ENCODE measurements around the gene FAM120A. TPM values are rescaled to one million over a fixed set of nuclear protein-coding genes. Genes with fewer than 3 reads are reported as not detected.

FAM120A gene
- total and polyA plus RNA-seq, 9 of the 15 experiments (the other 6 are each of a cell fraction or from before 2014, with no cell fraction given) = 8.7 to 71.0 (median 42.2) TPM

DNA sequence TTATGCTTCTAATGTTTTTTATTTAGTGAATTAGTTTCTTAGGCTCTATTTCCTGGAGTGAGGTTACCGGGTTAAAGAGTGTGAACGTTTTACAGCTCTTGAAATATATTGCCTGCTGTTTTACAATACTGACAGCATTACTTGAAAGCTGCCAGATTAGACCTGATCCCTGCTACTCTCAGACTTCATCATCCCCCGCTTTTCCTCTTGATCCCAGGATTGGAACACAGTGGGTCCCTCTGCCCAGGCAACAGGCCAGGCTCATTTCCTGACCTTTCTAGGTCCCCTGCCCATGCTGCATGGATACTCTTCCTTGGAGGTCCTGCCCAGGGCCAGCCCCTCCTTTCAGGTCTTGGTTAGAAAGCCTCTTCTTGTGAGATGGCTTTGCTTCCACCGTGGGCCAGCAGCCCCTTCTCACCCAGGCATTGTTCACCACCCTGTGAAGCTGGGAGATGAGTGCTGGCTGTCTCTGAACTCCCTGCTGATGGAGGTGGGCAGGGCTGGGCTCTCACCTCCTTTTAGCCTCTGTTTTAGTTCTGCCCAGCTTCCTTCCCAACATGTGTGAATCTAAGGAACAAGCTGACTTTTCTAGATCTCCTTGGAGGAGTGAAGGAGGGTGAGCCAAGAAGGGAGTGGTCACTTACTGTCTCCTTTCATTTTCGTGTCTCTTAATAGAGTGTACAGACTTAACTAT, 17.4 kb downstream of the FAM120A start (continued):
- TF ChIP-seq HES1 (IDR thresholded peaks at IDR 0.05; ENCODE audit: low read depth) = no peak
- no peak for TF ChIP-seq FOXP4 (CRISPR knock-in tag; IDR thresholded peaks at IDR 0.05; ENCODE audit: borderline replicate concordance)
- TF ChIP-seq E2F6 (IDR thresholded peaks at IDR 0.05; ENCODE audit: borderline replicate concordance in 1 of 2, extremely low read depth in 1 of 2, insufficient read depth in 1 of 2, insufficient read length in 1 of 2, low read depth in 1 of 2, low read length in 1 of 2, poor library complexity in 1 of 2, severe bottlenecking in 1 of 2) = no peak
- TF ChIP-seq E4F1 (CRISPR knock-in tag; IDR thresholded peaks at IDR 0.05; ENCODE audit: borderline replicate concordance) = no peak
- no peak for TF ChIP-seq NRF1 (conservative IDR thresholded peaks at IDR 0.05 in 1 of 2, IDR thresholded peaks at IDR 0.05 in 1 of 2)
- TF ChIP-seq ZNF830 (CRISPR knock-in tag; IDR thresholded peaks at IDR 0.05) = no peak
- TF ChIP-seq ZNF431 (CRISPR knock-in tag; IDR thresholded peaks at IDR 0.05) = no peak
- no peak for TF ChIP-seq NFE2L1 (tag; IDR thresholded peaks at IDR 0.05; ENCODE audit: borderline replicate concordance, low read depth)
- TF ChIP-seq, protein P1, sequence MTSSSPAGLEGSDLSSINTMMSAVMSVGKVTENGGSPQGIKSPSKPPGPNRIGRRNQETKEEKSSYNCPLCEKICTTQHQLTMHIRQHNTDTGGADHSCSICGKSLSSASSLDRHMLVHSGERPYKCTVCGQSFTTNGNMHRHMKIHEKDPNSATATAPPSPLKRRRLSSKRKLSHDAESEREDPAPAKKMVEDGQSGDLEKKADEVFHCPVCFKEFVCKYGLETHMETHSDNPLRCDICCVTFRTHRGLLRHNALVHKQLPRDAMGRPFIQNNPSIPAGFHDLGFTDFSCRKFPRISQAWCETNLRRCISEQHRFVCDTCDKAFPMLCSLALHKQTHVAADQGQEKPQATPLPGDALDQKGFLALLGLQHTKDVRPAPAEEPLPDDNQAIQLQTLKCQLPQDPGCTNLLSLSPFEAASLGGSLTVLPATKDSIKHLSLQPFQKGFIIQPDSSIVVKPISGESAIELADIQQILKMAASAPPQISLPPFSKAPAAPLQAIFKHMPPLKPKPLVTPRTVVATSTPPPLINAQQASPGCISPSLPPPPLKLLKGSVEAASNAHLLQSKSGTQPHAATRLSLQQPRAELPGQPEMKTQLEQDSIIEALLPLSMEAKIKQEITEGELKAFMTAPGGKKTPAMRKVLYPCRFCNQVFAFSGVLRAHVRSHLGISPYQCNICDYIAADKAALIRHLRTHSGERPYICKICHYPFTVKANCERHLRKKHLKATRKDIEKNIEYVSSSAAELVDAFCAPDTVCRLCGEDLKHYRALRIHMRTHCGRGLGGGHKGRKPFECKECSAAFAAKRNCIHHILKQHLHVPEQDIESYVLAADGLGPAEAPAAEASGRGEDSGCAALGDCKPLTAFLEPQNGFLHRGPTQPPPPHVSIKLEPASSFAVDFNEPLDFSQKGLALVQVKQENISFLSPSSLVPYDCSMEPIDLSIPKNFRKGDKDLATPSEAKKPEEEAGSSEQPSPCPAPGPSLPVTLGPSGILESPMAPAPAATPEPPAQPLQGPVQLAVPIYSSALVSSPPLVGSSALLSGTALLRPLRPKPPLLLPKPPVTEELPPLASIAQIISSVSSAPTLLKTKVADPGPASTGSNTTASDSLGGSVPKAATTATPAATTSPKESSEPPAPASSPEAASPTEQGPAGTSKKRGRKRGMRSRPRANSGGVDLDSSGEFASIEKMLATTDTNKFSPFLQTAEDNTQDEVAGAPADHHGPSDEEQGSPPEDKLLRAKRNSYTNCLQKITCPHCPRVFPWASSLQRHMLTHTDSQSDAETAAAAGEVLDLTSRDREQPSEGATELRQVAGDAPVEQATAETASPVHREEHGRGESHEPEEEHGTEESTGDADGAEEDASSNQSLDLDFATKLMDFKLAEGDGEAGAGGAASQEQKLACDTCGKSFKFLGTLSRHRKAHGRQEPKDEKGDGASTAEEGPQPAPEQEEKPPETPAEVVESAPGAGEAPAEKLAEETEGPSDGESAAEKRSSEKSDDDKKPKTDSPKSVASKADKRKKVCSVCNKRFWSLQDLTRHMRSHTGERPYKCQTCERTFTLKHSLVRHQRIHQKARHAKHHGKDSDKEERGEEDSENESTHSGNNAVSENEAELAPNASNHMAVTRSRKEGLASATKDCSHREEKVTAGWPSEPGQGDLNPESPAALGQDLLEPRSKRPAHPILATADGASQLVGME (CRISPR knock-in tag; IDR thresholded peaks at IDR 0.05) = no peak
- no peak for TF ChIP-seq CCAR2 (IDR thresholded peaks at IDR 0.05; ENCODE audit: low read depth, low read length)
- TF ChIP-seq NR1H2 (CRISPR knock-in tag; IDR thresholded peaks at IDR 0.05) = no peak
